Naive thymus-derived CD4-positive, alpha-beta T cell (primary cell): ENCODE results near the gene ITGB2. TPM values are rescaled to one million over a fixed set of nuclear protein-coding genes. Genes with fewer than 3 reads are reported as not detected.

Experiments
- ATAC-seq: fragments of 150-1000 bp; cut with Tn5 transposase; 2 replicates; pipeline ENCODE4 v1.10.0; 2021; ENCODE audit warnings: mild to moderate bottlenecking, moderate library complexity
- CTCF ChIA-PET: fragments of 350-600 bp; sonication (Branson Sonifier 250); formaldehyde crosslinking; loops from one replicate; lab custom pipeline; 2021; ENCODE audit warnings: antibody characterized with exemption; lab: Charles Lee
- POLR2A ChIA-PET: fragments of 350-600 bp; sonication (Branson Sonifier 250); formaldehyde crosslinking; loops from one replicate; lab custom pipeline; 2021; ENCODE audit warnings: antibody characterized with exemption, inconsistent platforms; lab: Charles Lee
- DNase-seq, 9 donors: peaks; one replicate each; pipeline versions ENCODE4 v3.0.0 to v3.0.0-alpha.2; 2020 to 2022; ENCODE audit warnings: mixed read lengths in 1 of 9
- H3K27ac ChIP-seq: one replicate; pipeline ENCODE4 v1.7.0; 2013; ENCODE audit warnings: mild to moderate bottlenecking, low read depth, low read length, moderate library complexity
- H3K27me3 ChIP-seq, 2 donors: one replicate each; pipeline ENCODE4 v1.7.0; 2013; ENCODE audit warnings: low read length in 2 of 2, mild to moderate bottlenecking in 2 of 2, moderate library complexity in 2 of 2; ENCODE audit not compliant: control insufficient read depth in 2 of 2, insufficient read depth in 2 of 2
- H3K36me3 ChIP-seq, 3 experiments: 1 replicate in 2 of 3; 2 replicates in 1 of 3; pipeline ENCODE4 v1.7.0; 2013; ENCODE audit warnings: low read length in 3 of 3, mild to moderate bottlenecking in 3 of 3, moderate library complexity in 1 of 3; ENCODE audit not compliant: insufficient read depth in 3 of 3, control insufficient read depth in 2 of 3
- H3K4me1 ChIP-seq, 2 donors: one replicate each; pipeline ENCODE4 v1.7.0; 2013; ENCODE audit warnings: low read length in 2 of 2, mild to moderate bottlenecking in 2 of 2, moderate library complexity in 1 of 2; ENCODE audit not compliant: control insufficient read depth in 2 of 2, insufficient read depth in 2 of 2
- H3K4me3 ChIP-seq: 2 replicates; pipeline ENCODE4 v1.7.0; 2013; ENCODE audit warnings: mild to moderate bottlenecking, low read length
- H3K9me3 ChIP-seq, 3 experiments: 1 replicate in 2 of 3; 2 replicates in 1 of 3; pipeline ENCODE4 v1.7.0; 2013; ENCODE audit warnings: low read length in 3 of 3; ENCODE audit not compliant: control insufficient read depth in 2 of 3
- H3K27ac Mint-ChIP-seq, 9 donors: one replicate each; pipeline ENCODE4 v1.8.0; 2020 to 2022; ENCODE audit warnings: mixed read lengths in 9 of 9, mild to moderate bottlenecking in 8 of 9, moderate library complexity in 5 of 9, inconsistent platforms in 2 of 9
- H3K27me3 Mint-ChIP-seq, 5 donors: one replicate each; pipeline ENCODE4 v1.8.0; 2021 to 2022; ENCODE audit warnings: mixed read lengths in 5 of 5, mild to moderate bottlenecking in 1 of 5
- H3K36me3 Mint-ChIP-seq, 5 donors: one replicate each; pipeline ENCODE4 v1.8.0; 2020 to 2022; ENCODE audit warnings: mixed read lengths in 5 of 5, mild to moderate bottlenecking in 3 of 5, inconsistent platforms in 1 of 5
- H3K4me1 Mint-ChIP-seq, 7 donors: one replicate each; pipeline ENCODE4 v1.8.0; 2020 to 2022; ENCODE audit warnings: mixed read lengths in 7 of 7, mild to moderate bottlenecking in 3 of 7, inconsistent platforms in 1 of 7
- H3K4me3 Mint-ChIP-seq, 10 donors: one replicate each; pipeline ENCODE4 v1.8.0; 2020 to 2022; ENCODE audit warnings: mild to moderate bottlenecking in 10 of 10, mixed read lengths in 10 of 10, moderate library complexity in 6 of 10, inconsistent platforms in 2 of 10
- H3K9me3 Mint-ChIP-seq, 11 donors: one replicate each; pipeline ENCODE4 v1.8.0; 2020 to 2022; ENCODE audit warnings: mixed read lengths in 11 of 11, mild to moderate bottlenecking in 4 of 11, inconsistent platforms in 1 of 11, moderate library complexity in 1 of 11
- intact Hi-C, 2 donors: fragments of 100-400 bp; cut with micrococcal nuclease; formaldehyde crosslinking; loops; one replicate each; pipeline ENCODE4 v1.15.1; 2023
- polyA plus RNA-seq, 2 donors: library from polyadenylated mRNA; unstranded; fragments of 300-500 nt; fragmentation: Illumina TruSeq; gene quantifications; one replicate each; pipeline ENCODE4 v1.2.3, GENCODE V29; 2021
- total RNA-seq, 6 experiments: library from RNA in 5 of 6; stranded (reverse) in 5 of 6; gene quantifications; 1 replicate in 5 of 6; 2 replicates in 1 of 6; pipeline ENCODE4 v1.2.3 and lab custom pipeline; 2021 to 2026

ITGB2 gene
- total and polyA plus RNA-seq, 7 experiments from 2014 or later = 280 to 877 (median 459) TPM

- H3K27ac Mint-ChIP-seq = peak overlapping the region in 4 of 9 donors; percentile 9 to 70 (median 42)
- DNase-seq = no peak
Measured at GRCh38 chr21:44943005-44943685, 22.4 kb upstream of the ITGB2 start.

GRCh38 chr21:44942566-44942965, 21.9 kb upstream of the ITGB2 start:
- CTCF ChIA-PET = interaction anchor here (4.0 kb wide), 1 partner anchor 195 kb away, joined by 23 read pairs; no protein-coding TSS in a partner anchor
- Histone ChIP-seq H3K9me3 (no peaks in the 10 kb centered on the region), H3K27me3 (no peaks in the 10 kb centered on the region), H3K4me3 (no peak overlapping the region), H3K36me3 (peaks cover 0 to 43% (median 12%) of the 10 kb centered on the region in 3 experiments), H3K4me1 (peaks cover 22 to 34% of the 10 kb centered on the region in 2 donors), H3K27ac (peak overlapping the region; percentile 42)
- H3K9me3 Mint-ChIP-seq = no peaks in the 10 kb centered on the region
- no peak for DNase-seq
- H3K4me1 Mint-ChIP-seq = peaks cover 30 to 65% (median 53%) of the 10 kb centered on the region in 7 donors
- ATAC-seq = no peak
- H3K27me3 Mint-ChIP-seq = no peaks in the 10 kb centered on the region
- peaks cover 0 to 10% (median 3%) of the 10 kb centered on the region in 5 donors for H3K36me3 Mint-ChIP-seq
- H3K27ac Mint-ChIP-seq = peak overlapping the region; percentile 3 to 84 (median 70)
- intact Hi-C loops = loop anchor here in 1 of 2 donors (5.0 to 10.0 kb wide), 2 partner anchors 135 to 352 kb away; no protein-coding TSS in a partner anchor
- peak overlapping the region; percentile 56 to 95 (median 84) for H3K4me3 Mint-ChIP-seq
- POLR2A ChIA-PET = no interaction called here

More at GRCh38 chr21:44943005-44943685, 22.4 kb upstream of the ITGB2 start:
- peak overlapping the region in 3 of 10 donors; percentile 80 to 89 (median 83) for H3K4me3 Mint-ChIP-seq
- H3K27me3 ChIP-seq = no peaks in the 10 kb centered on the region
- peaks cover 0 to 10% (median 3%) of the 10 kb centered on the region in 5 donors for H3K36me3 Mint-ChIP-seq
- ChIA-PET CTCF (interaction anchor here (1.4 to 4.0 kb wide), 3 partner anchors 146 to 194 kb away, joined by 3 to 23 read pairs (median 6); no protein-coding TSS in a partner anchor), POLR2A (interaction anchor here (0.6 to 0.8 kb wide), 2 partner anchors 178 to 695 kb away, joined by 3 read pairs; no protein-coding TSS in a partner anchor)
- no peak overlapping the region for H3K27ac ChIP-seq
- intact Hi-C loops = loop anchor here in 1 of 2 donors (5.0 to 10.0 kb wide), 2 partner anchors 134 to 352 kb away; no protein-coding TSS in a partner anchor
- peaks cover 30 to 65% (median 53%) of the 10 kb centered on the region in 7 donors for H3K4me1 Mint-ChIP-seq
- H3K9me3 Mint-ChIP-seq = no peaks in the 10 kb centered on the region
- H3K4me1 ChIP-seq = peaks cover 22 to 34% of the 10 kb centered on the region in 2 donors
- H3K27me3 Mint-ChIP-seq = no peaks in the 10 kb centered on the region
- no peaks in the 10 kb centered on the region for H3K9me3 ChIP-seq
- peaks cover 0 to 48% (median 12%) of the 10 kb centered on the region in 3 experiments for H3K36me3 ChIP-seq
- H3K4me3 ChIP-seq = no peak overlapping the region
- ATAC-seq = no peak

GRCh38 chr21:44941567-44941966, 20.9 kb upstream of the ITGB2 start:
- no peak overlapping the region for H3K4me3 ChIP-seq
- no peak for ATAC-seq
- peak overlapping the region; percentile 86 to 95 (median 89) for H3K4me3 Mint-ChIP-seq
- H3K36me3 ChIP-seq = peaks cover 0 to 33% (median 12%) of the 10 kb centered on the region in 3 experiments
- peaks cover 30 to 65% (median 52%) of the 10 kb centered on the region in 7 donors for H3K4me1 Mint-ChIP-seq
- CTCF ChIA-PET = interaction anchor here (0.6 to 4.0 kb wide), 2 partner anchors 196 to 430 kb away, joined by 3 to 23 read pairs; no protein-coding TSS in a partner anchor
- intact Hi-C loops = loop anchor here in 1 of 2 donors (5.0 to 10.0 kb wide), 2 partner anchors 136 to 353 kb away; no protein-coding TSS in a partner anchor
- DNase-seq = no peak
- no peaks in the 10 kb centered on the region for H3K9me3 Mint-ChIP-seq
- no peaks in the 10 kb centered on the region for H3K27me3 Mint-ChIP-seq
- peaks cover 0 to 10% (median 3%) of the 10 kb centered on the region in 5 donors for H3K36me3 Mint-ChIP-seq
- H3K27ac ChIP-seq = no peak overlapping the region
- H3K9me3 ChIP-seq = no peaks in the 10 kb centered on the region
- peaks cover 22 to 34% of the 10 kb centered on the region in 2 donors for H3K4me1 ChIP-seq
- POLR2A ChIA-PET = interaction anchor here (1.1 kb wide), 1 partner anchor 23 kb away, joined by 3 read pairs; no protein-coding TSS in a partner anchor
- H3K27ac Mint-ChIP-seq = peak overlapping the region in 8 of 9 donors; percentile 9 to 91 (median 74)
- no peaks in the 10 kb centered on the region for H3K27me3 ChIP-seq

- H3K27me3 ChIP-seq = no peaks in the 10 kb centered on the region
- H3K9me3 ChIP-seq = no peaks in the 10 kb centered on the region
- H3K4me3 ChIP-seq = peak overlapping the region; percentile 83
- CTCF ChIA-PET = interaction anchor here (0.6 to 1.0 kb wide), 4 partner anchors 9 to 188 kb away, joined by 3 to 4 read pairs (median 3); no protein-coding TSS in a partner anchor
- Mint-ChIP-seq H3K27me3 (no peaks in the 10 kb centered on the region), H3K9me3 (no peaks in the 10 kb centered on the region), H3K27ac (peak overlapping the region; percentile 64 to 91 (median 82)), H3K4me3 (peak overlapping the region; percentile 87 to 95 (median 91)), H3K4me1 (peaks cover 30 to 59% (median 45%) of the 10 kb centered on the region in 7 donors), H3K36me3 (peaks cover 0 to 10% (median 3%) of the 10 kb centered on the region in 5 donors)
- ATAC-seq (peak; percentile 43), DNase-seq (peak in 1 of 9 donors; percentile 34)
- H3K36me3 ChIP-seq = peaks cover 0 to 23% (median 12%) of the 10 kb centered on the region in 3 experiments
- POLR2A ChIA-PET = interaction anchor here (0.6 to 2.4 kb wide), 10 partner anchors 10 to 656 kb away, joined by 3 to 10 read pairs (median 4); partner anchors contain the start of genes PTTG1IP and UBE2G2
- H3K27ac ChIP-seq = peak overlapping the region; percentile 80
- intact Hi-C loops = loop anchor here in 1 of 2 donors (5.0 to 10.0 kb wide), 2 partner anchors 137 to 355 kb away; no protein-coding TSS in a partner anchor
- peaks cover 22 to 34% of the 10 kb centered on the region in 2 donors for H3K4me1 ChIP-seq
Measured at GRCh38 chr21:44940116-44940631, 19.5 kb upstream of the ITGB2 start.

GRCh38 chr21:44939532-44940115, 18.9 kb upstream of the ITGB2 start, which contains the start of gene SLX9:
TSS of gene SLX9 (plus strand) at chr21:44940029. CDS start at chr21:44940058, 29 bp downstream.
- Histone ChIP-seq H3K9me3 (no peaks in the 10 kb centered on the region), H3K4me3 (peak within 1 kb of the TSS; percentile 83), H3K27ac (peak within 1 kb of the TSS; percentile 80), H3K4me1 (peaks cover 22 to 34% of the 10 kb centered on the region in 2 donors), H3K27me3 (no peaks in the 10 kb centered on the region), H3K36me3 (peaks cover 0 to 18% (median 10%) of the 10 kb centered on the region in 3 experiments)
- DNase-seq (peak; percentile 70 to 88 (median 79)), ATAC-seq (peak; percentile 94)
- H3K4me1 Mint-ChIP-seq = peaks cover 30 to 55% (median 45%) of the 10 kb centered on the region in 7 donors
- CTCF ChIA-PET = interaction anchor here (0.6 to 1.0 kb wide), 2 partner anchors 10 to 111 kb away, joined by 3 to 4 read pairs; no protein-coding TSS in a partner anchor
- peaks cover 0 to 7% (median 0%) of the 10 kb centered on the region in 5 donors for H3K36me3 Mint-ChIP-seq
- H3K27me3 Mint-ChIP-seq = no peaks in the 10 kb centered on the region
- no peaks in the 10 kb centered on the region for H3K9me3 Mint-ChIP-seq
- H3K4me3 Mint-ChIP-seq = peak within 1 kb of the TSS; percentile 87 to 95 (median 91)
- intact Hi-C loops = loop anchor here (1.0 to 10.0 kb wide), 5 partner anchors 12 to 925 kb away; partner anchors contain the start of gene TRAPPC10 (in 1 of the 2)
- POLR2A ChIA-PET = interaction anchor here (0.6 to 2.4 kb wide), 8 partner anchors 12 to 657 kb away, joined by 3 to 10 read pairs (median 5); partner anchors contain the start of genes PTTG1IP and UBE2G2
- peak within 1 kb of the TSS; percentile 82 to 96 (median 87) for H3K27ac Mint-ChIP-seq
